GM11168 (cell line): ENCODE results near the gene PLLP.

Source experiments
- in situ Hi-C: fragments of 300-500 bp; cut with MboI; formaldehyde crosslinking; loops from one replicate; pipeline ENCODE4 v1.12.0; 2022; ENCODE audit warnings: low sequenced_read_pairs; ENCODE audit not compliant: unreplicated experiment

The PLLP gene

DNA sequence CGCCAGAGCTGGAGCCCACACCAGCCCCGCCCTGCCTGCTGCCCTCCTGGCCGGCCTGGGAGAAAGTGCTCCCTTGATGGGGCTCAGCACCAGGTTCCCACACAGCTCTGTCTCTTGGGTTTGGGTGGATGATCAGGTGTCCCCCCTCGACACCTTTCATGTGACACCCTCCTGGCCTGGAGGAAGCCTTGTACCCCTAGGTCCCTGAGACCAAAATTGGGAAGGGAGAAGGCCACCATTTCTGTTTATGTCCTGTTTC is 19.4 kb upstream of the PLLP start:
- in situ Hi-C loops, result loop anchor here (5.0 kb wide), 1 partner anchor 113 kb away; no protein-coding TSS in a partner anchor

DNA sequence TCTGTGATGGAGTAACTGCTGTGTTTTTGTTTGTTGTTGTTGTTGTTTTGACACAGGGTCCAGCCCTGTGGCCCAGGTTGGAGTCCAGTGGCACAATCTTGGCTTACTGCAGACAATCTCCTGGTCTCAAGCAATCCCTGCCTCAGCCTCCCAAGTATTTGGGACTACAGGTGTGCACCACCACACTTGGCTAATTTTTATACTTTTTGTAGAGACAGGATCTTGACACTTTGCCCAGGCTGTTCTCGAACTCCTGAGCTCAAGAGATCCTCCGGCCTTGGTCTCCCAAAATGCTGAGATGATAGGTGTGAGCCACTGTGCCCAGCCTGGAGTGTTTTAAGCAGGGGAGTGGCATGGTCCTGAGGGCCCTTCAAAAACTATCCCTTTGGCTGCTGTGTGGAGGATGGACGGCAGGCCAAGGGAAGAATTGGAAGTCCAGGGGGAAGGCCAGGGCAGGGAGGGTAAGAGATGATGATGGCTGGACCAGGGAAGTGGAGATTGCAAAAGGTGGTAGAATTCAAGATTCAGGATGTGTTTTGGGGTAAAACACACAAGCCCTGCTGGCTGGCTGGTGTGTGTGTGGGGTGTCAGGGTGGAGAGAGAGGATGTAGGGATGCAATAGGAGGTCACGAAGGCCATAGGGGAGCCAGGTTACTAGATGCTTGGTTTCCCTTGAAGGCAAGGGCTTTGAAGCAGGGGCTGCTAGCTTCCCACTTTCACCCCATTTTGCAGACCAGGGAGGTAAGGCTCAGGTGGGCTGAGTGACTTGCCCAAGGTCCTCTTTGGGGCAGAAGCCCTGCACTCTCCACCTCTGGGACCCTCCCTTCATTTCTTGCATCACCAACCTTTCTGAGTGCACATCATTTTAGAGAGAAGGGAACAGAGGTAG is 18.8 kb upstream of the PLLP start:
- in situ Hi-C loops, result loop anchor here (5.0 kb wide), 1 partner anchor 114 kb away; no protein-coding TSS in a partner anchor

DNA sequence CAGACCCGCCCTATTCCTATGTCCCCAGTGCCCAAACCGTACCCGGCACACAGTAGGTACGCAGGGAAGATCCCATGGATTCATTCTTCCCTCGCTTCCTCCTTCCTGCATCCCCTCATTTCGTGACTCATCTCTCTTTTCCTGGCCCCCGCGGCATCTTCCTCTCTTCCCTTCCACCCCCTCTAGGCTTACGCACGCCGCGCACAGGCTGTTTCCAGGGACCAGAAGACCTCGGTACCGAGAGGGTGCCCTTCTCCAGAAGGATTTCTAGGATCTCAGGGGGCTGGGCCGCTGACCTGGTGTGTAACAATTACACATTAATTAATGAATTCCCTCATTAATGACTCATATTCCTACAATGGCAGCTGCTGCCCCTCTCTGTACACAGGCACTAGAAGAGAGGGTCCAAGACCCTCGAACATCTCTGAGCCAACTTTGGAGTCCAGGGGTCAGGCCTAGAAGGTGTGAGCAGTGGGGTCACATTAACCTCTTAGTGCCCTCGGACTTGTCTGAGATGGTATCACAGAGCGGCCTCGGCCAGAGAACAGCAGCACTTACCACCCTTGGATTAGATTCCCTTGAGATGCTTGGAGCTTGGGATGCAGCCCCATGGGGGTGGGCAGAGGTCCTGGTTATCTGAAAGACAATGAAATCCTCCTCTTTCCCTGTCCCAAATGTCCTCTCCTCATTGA is 16.8 kb upstream of the PLLP start:
- in situ Hi-C loops, result loop anchor here (5.0 kb wide), 1 partner anchor 116 kb away; no protein-coding TSS in a partner anchor

DNA sequence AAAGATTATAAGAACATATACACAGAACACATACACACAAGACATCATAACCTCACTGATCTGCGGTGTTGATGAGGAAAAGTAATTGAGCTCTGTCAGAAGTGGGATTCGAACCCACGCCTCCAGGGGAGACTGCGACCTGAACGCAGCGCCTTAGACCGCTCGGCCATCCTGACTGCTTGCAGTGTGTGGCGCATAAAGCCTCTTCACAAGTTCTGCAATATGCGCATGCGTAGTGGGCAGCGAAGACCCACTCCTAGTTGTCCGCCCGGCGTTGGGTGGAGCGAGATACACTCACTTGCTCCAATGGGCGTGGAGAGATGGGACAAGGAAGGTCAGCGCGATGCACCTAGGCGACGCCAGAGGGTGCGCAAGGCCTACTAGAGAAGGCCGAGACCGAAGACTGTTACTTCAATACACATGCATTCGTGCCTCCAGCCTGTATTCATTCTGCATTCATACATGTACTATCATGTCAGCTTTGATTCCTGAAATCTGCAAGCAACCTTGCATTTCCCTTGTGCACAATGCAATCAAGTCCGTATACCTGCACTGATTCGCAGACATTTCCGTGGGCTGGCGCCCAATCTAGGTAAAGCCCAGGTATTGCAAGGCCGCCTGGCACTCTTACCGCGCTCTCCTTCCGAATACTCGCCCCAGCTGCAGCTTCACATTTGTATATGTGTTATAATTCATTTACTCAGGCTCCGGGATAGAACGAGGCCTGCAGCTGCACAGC is 16.1 kb upstream of the PLLP start:
- in situ Hi-C loops, result loop anchor here (5.0 kb wide), 1 partner anchor 117 kb away; no protein-coding TSS in a partner anchor

DNA sequence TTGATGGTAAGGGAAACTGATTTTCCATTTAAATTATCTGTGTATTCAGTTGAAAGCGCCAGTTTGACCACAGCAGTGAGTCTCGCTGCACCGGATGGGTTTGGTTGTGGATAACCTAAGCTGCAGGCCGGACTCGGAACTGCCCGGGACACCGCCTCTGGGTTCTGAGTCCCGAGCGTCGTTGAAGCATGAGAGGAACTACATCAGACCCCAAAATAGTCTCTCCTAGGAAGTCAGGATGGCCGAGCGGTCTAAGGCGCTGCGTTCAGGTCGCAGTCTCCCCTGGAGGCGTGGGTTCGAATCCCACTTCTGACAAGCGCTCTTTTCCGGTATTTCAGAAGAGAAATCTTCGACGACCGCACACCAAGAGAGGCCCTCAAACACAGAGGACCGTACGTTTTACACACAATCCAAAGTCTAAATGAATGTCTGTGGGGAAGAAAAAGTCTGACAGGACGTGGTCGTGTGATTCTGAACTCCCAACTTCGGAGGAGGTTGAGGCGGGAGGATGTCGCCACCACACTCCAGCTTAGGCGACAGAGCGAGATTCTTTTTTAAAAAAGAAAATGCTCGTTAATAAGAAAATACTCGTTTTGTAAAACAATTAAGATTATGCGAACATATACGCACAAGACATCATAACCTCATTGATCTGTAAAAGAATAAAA is 15.4 kb upstream of the PLLP start:
- in situ Hi-C loops, result loop anchor here (5.0 kb wide), 1 partner anchor 117 kb away; no protein-coding TSS in a partner anchor

DNA sequence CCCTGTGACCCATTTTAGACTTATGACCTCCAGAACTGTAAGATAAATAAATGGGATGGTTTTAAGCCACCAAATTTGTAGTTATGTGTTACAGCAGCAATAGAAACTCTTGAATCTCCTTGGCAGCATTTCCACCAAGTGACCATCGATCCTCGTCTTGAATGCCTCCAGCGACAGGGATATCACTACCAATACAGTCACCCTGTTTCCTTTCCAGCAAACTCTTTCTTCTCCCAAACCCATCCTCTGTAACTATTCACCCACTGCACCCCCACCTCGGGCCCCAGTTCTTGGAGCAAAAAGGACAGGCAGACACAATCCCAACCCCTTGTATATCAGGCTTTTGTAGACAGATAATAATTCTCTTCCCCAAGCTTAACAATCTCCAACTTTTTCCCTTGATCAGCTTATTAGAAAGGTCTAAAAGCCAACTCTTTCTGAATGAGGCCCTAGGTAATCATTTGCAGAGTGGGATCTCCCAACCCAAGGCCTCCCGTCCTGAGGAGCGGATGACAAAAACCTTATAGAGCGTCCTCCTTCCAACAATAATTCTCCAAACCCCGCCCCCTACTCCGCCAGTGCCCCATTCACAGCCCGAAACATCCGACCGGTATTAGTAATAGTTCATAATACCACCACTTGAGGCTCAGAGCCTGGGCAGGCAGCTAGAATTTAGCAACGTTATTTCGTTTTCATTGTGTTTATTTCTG is 14.7 kb upstream of the PLLP start:
- in situ Hi-C loops, result no loop called here

DNA sequence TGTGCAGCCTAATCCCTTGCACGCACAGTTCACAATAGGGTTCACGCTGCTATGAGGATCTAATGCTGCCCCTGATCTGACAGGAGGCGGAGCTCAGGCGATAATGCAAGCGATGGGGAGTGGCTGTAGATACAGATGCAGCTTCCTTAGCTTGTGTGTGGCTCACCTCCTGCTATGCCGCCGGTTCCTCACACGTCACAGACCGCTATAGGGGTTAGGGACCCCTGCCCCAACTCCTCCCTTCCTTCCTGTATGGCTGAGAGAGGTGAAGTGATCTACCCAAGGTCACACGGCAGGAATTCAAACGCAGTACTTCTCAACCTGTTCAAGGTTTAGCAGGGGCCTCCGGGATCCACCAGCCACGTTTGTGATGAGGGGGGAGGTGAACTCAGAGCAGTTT is 13.4 kb upstream of the PLLP start:
- in situ Hi-C loops, result no loop called here

DNA sequence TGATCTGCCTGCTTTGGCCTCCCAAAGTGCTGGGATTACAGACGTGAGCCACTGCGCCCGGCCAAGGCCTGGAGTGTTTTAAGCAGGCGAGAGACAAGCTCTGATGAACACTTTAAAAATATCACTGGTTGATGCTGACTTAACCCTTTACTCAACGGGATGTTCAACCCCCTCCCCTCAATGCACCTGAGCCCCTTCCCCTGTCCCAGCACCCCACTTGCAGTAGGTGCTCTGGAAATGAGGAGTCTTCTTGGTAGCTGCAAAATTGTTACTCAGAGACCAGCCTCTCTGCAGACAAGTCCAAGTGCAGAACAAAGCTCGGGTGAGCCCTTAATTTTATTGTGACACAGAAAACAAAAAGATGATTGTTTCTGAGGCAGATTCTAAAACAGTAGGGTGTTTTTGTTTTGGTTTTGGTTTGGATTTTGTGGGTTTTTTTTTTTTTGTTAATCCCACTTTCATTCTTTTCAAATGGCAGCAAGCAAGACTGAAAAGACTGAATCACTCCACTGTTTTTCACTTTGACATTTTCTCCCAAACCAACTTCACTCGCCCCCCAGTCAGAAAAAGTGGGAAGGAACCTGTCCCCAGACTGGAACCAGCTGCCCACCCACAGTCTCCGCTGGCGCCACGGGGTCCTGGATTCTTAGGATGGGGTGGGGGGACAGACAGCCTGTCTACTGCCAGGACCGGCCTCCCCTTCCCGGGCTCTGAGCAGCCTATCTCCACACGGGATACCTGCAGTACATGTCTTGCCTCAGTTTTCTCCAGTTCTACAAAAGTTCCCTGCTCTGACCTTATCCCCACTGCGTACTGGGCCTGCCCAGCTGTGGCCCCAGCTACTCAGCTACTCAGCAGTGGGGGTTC is 5.2 kb upstream of the PLLP start:
- in situ Hi-C loops, result no loop called here

DNA sequence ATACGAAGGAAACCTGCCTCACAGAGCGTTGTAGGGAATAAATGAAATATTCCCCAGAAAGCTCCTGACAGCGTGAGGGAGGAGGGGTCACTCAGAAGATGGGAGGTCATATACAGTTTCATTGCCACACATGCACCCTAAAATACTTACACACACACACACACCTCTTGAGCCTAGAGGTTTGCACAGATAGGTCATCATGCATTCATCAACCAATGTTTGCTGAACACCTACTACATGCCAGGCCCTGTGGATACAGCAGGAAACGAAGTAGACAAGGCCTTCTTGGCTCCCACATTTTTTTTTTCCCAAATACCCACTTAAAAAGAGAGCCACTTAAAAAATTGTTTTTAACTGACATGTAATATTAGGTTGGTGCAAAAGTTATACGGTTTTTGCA is 907 bp upstream of the PLLP start:
- in situ Hi-C loops, result no loop called here

DNA sequence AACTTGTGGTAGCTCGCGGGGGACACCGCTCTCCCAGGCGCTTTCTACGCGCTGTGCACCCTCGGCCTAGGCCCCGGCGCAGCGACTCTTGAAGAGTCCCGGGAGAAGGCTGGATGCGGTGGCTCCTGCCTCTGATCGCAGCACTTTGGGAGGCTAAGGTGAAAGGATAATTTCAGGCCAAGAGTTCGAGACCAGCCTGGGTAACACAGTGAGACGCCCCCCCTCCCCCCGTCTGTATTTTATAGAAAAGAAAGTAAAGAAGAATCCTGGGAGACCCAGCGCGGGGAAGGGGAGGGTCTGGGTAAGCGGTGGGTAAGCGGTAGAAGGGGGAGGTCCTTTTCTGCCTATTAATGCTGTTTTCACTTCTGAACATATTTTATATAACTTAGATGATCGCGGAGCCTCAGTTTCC is 486 bp upstream of the PLLP start:
- in situ Hi-C loops, result no loop called here

DNA sequence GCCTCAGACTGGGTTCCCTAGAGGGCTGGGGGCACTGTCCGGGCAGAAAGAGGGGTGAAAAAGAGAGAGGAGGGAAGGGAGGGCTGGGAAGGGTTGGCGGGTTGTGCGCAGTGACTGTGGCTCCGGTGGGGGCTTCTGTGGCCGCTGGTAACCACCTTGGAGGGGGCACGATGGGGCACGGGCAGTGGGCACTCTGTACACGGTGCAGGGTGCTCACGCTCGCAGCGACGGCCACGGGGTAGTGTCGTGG is 588 bp downstream of the PLLP start:
- in situ Hi-C loops, result no loop called here

DNA sequence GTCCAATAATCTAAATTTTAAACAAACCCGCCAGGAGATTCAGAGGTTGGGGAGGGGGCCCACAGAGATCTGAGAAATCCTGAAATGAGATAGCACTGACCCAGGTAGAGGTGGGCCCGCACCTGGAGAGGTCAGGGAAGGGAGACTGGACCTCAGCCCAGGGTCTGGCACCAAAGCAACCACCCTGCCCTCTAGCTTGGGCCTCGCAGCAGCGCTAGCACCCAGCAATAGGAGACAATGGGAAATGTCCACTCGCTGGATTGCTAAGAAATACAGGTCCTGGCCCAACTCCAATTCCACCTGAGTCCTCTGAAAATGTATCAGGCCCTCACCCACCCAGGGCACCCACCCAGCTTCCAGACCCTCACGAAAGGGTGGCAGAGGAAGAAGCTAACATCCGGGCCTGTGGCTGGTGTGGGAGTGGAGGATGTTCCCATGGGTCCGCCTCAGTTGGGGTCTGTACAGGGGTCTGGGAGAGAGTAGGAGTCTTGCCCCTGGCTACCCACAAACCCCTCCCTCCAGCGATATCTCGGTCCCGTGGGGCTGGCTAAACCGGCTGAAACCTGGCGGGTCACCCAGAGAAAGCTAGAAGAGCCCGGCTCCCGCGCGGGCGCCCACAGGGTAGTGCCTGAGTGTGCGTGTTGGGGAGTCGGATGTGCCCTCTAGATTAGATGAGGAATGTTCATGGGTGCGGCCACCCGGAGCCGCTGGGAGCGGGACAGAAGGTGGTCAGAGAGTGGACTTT is 1.1 kb downstream of the PLLP start:
- in situ Hi-C loops, result no loop called here

DNA sequence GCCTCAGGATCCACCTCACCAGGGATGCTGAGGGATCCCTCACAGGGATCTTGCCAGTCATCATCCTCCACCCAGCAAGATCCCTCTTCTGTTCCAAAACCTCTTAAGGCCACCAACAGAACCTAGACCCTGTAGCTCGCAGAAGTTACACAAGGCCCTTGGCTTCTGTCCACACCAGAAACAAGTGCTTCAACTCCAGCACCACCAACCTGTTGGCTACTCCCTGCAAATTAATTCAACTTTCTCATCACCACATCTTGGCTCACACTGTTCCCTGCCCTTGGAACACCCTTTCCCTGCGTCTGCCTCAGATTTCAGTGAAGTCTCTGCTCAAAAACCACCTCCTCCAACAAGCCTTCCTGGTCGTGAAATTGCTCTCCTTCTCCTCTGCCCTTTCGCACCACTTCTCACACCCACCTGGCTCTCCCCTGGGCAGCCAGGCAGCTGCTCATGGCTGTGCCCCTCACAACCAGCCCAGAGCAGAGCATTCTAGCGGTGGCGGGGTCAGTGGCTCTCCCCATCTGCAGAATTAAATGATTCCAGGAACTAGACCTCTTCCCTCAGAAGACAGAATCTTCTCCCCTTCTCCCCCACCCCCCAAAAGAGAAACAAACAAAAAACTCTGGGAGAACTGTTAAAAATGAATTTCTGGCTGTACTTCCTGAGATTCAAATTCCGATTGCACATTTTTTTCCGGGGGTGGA is 1.8 kb downstream of the PLLP start:
- in situ Hi-C loops, result no loop called here

DNA sequence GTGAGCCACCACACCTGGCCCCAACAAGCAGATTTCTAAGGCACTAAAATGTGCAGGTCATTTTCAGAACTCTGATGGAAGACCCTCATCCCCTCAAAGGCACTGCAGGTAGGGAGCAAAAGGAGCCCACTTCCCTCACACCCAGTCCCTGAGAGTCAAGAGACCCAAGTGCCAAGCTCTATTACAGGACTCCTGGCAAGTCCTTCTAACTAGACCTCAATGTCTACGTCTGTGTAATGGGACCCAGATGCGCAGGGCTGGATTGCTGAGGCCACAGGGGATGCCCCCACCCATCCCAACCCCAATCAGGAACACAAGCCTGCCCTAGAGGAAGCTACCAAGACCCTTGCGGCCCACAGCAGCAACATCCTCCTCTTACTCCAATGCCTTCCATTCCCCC is 2.7 kb downstream of the PLLP start:
- in situ Hi-C loops, result no loop called here

DNA sequence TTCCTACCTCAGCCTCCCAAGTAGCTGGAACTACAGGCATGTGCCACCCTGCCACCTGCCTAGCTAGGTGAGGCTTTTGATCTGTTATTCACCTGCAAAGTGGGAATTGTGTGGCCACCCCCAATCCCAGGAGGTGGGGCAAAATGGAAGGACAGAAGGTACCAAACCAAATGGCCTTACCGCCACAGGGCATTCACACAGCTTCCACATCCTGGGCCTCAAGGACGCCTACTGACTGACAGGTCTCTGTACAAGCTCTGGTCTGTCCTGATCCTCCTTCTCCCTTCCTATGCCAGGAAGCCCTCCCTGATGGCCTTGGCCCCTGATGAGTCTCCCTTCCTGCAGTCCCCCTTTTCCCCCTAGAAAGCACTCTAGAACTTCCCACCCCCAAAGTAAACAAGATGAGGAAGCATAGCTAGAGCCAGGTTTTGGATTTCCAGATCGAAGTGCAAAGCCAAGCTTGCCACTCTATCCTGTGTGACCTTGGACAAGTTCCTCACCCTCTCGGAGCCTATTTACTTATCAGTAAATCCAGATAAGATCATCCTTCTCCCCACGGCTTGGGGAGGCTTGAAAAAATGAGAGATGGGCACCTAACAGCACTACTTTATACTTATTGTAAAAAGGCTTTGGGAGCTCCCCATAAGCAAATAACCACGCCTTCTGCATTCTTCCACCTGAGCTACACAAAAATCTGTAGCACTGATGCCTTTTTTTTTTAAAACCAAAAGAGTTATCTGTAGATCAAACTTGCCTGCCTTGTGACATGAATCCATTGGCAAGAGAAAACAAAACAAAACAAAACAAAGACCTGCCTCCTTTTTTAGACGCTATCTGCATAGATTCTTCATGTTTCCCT is 4.5 kb downstream of the PLLP start:
- in situ Hi-C loops, result no loop called here

DNA sequence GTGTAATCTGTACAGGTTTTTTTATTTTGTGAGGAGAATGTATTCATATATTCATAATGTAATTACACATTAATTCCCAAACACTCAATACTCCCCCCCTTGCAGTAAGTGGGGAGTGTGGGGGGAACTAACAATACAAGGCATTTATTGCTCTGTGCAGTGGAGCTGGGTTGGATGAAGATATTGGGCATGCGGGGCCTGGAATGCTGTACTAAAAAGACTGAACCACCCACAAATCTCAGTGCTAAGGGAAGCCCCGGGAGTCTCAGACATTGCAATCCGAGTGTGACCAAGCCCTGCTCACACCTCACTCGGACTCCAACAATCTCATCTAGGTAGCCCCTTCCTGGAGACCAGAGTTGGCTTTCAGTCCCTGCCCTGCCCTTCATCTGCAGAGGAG is 6.0 kb downstream of the PLLP start:
- in situ Hi-C loops, result no loop called here

DNA sequence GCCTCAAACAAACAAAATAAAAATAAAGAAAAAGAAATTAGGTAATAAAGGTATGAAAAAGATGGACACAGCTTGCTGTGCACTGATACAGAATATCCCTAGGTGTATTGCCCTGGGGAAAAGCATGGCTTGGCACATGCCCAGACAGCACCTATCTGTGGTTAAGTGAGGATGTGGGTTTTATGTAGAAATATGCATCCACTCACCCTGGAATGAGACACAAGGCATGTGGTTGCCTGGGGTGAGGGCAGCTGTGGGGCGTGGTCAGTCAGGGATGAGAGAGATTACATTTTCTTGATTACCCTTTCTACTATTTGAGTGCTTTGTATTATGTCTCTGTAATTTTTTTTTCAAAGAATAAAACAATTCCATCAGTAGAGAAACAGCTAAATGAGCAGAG is 6.9 kb downstream of the PLLP start:
- in situ Hi-C loops, result no loop called here
